Peyer's patch (tissue), 4 donors: Measurements from ENCODE around the gene ADRA2A. TPM values are rescaled to one million over a fixed set of nuclear protein-coding genes. Genes with fewer than 3 reads are reported as not detected.

Source experiments
- DNase-seq, 3 donors: peaks; one replicate each; pipeline ENCODE4 v3.0.0-alpha.2; 2017 to 2019
- H3K27ac ChIP-seq, 4 donors: fragments of 200-600 bp; sonication (generic); one replicate each; pipeline ENCODE4 v1.5.1; 2016 to 2019
- H3K27me3 ChIP-seq, 2 donors: fragments of 200-600 bp; sonication (generic); one replicate each; pipeline ENCODE4 v1.5.1; 2019
- H3K36me3 ChIP-seq, 3 donors: fragments of 200-600 bp; sonication (generic); one replicate each; pipeline ENCODE4 v1.5.1; 2016 to 2019
- H3K4me1 ChIP-seq, 4 donors: fragments of 200-600 bp; sonication (generic); one replicate each; pipeline ENCODE4 v1.5.1; 2016 to 2019
- H3K4me3 ChIP-seq, 4 donors: fragments of 200-600 bp; sonication (generic); 1 replicate in 3 of 4; 2 replicates in 1 of 4; pipeline ENCODE4 v1.5.1; 2016 to 2019; ENCODE audit warnings: mild to moderate bottlenecking in 1 of 4
- H3K9me3 ChIP-seq, 4 donors: fragments of 200-600 bp; sonication (generic); one replicate each; pipeline ENCODE4 v1.5.1; 2016 to 2019; ENCODE audit warnings: mild to moderate bottlenecking in 1 of 4
- CTCF ChIP-seq, 6 experiments: fragments of 450-650 bp in 4 of 6; fragments of 200-600 bp in 2 of 6; sonication (generic) in 1 of 6; IDR thresholded peaks; one replicate each; pipeline ENCODE4 v1.5.1; 2017 to 2019; ENCODE audit warnings: antibody characterized with exemption in 6 of 6, mild to moderate bottlenecking in 3 of 6, moderate library complexity in 1 of 6
- POLR2A ChIP-seq, 2 donors: fragments of 450-650 bp; IDR thresholded peaks; one replicate each; pipeline ENCODE4 v1.5.1; 2017; ENCODE audit warnings: antibody characterized with exemption in 2 of 2, mild to moderate bottlenecking in 2 of 2, moderate library complexity in 2 of 2
- small RNA-seq, 2 donors: library from RNA; depleted of rRNA; stranded (forward); fragments of <200 nt; gene quantifications; one replicate each; pipeline ENCODE3, GENCODE V24; 2016
- total RNA-seq, 4 donors: library from RNA; depleted of rRNA; stranded (reverse); fragments of >200 nt; gene quantifications; one replicate each; pipeline ENCODE4 v1.1.0, GENCODE V29; 2016

Gene ADRA2A
- total RNA-seq, 4 donors from 2014 or later: 4.6 to 11.6 (median 5.6) TPM; not detected in 1

GRCh38 chr10:111130471-111130870 is 53.6 kb downstream of the ADRA2A start:
- H3K27ac ChIP-seq: no peak overlapping the region

More at GRCh38 chr10:111130471-111130870, 53.6 kb downstream of the ADRA2A start:
- Histone ChIP-seq H3K4me3 (no peak overlapping the region), H3K4me1 (no peaks in the 10 kb centered on the region), H3K36me3 (no peaks in the 10 kb centered on the region), H3K9me3 (no peaks in the 10 kb centered on the region), H3K27me3 (no peaks in the 10 kb centered on the region)
- no peak for TF ChIP-seq POLR2A (IDR thresholded peaks at IDR 0.05)
- no peak for TF ChIP-seq CTCF (IDR thresholded peaks at IDR 0.05)
- no peak for DNase-seq

Small RNA genes within 50 kb of the gene (small RNA-seq; reads per million reads assigned to genes)
- 0 reads per million in 2 donors for gene AL355863.1

Other genes with a start within 250 kb of the ADRA2A start
- 100 to 1,000 TPM; 301 to 538 (median 330) TPM for gene PDCD4, start 205.1 kb upstream of the ADRA2A start, total RNA-seq
- 10 to 100 TPM in 3 of 4 donors, 1 to 10 TPM in 1; 9.8 to 32.2 (median 14.5) TPM for gene BBIP1, start 157.8 kb upstream of the ADRA2A start, total RNA-seq
- gene SHOC2, start 157.4 kb upstream of the ADRA2A start, total RNA-seq: 100 to 1,000 TPM in 1 of 4 donors, 10 to 100 TPM in 3; 38.6 to 124 (median 68.2) TPM